Stimulated activated naive CD8-positive, alpha-beta T cell treated with anti-CD3 and anti-CD28 coated beads, Interleukin-15, Interleukin-2, amounts not matched to agents 100 ng/mL and 50 ng/mL, for 24 hours (primary cell): ENCODE data around the gene TMEM11.

Experiments used
- H3K27ac Mint-ChIP-seq: one replicate; pipeline ENCODE4 v1.8.0; 2021; ENCODE audit warnings: mild to moderate bottlenecking, mixed read lengths
- H3K27me3 Mint-ChIP-seq: one replicate; pipeline ENCODE4 v1.8.0; 2021; ENCODE audit warnings: mixed read lengths
- H3K36me3 Mint-ChIP-seq: one replicate; pipeline ENCODE4 v1.8.0; 2021; ENCODE audit warnings: low read depth, mixed read lengths
- H3K4me1 Mint-ChIP-seq: one replicate; pipeline ENCODE4 v1.8.0; 2021; ENCODE audit warnings: low read depth, mixed read lengths
- H3K4me3 Mint-ChIP-seq: one replicate; pipeline ENCODE4 v1.8.0; 2021; ENCODE audit warnings: mild to moderate bottlenecking, mixed read lengths
- H3K9me3 Mint-ChIP-seq: one replicate; pipeline ENCODE4 v1.8.0; 2021; ENCODE audit warnings: mixed read lengths

TMEM11 gene

DNA sequence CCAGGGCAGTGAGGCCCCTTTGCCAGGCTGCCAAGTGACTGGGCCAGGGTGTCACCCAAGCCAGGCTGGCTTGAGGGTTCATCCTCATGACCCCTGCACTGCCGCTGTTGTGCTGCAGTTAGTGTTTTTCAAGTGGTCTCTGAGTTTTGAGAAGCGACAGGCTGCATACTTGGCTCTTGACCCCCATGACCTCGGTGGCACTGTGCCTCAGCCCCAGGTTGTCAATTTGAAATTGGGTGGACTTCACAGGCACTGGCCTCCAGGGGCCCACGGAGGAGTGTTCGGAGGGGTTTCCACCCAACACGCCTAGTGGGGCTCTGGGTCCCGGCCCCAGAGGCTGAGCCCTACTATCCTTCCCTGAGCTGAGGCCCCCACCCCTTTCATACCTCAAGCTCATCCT lies 44.5 kb downstream of the TMEM11 start:
- Mint-ChIP-seq H3K27me3 (no peaks in the 10 kb centered on the region), H3K4me1 (peaks cover 24% of the 10 kb centered on the region), H3K9me3 (no peaks in the 10 kb centered on the region), H3K27ac (no peak overlapping the region), H3K4me3 (no peak overlapping the region), H3K36me3 (peaks cover 10% of the 10 kb centered on the region)

DNA sequence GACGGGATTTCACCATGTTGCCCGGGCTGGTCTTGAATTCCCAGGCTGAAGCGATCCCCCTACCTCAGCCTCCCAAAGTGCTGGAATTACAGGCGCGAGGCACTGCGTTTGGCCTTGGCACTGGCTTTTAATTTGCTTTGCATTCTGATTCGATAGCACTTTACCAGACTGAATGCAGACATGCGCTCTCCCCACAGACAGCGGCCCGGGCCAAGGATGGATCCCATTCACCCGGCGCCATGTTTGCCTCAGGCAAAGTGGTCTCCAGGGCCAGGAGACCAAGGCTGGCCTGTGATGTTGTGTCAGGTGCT lies 45.5 kb downstream of the TMEM11 start:
- Mint-ChIP-seq H3K27ac (no peak overlapping the region), H3K36me3 (peaks cover 7% of the 10 kb centered on the region), H3K4me3 (no peak overlapping the region), H3K4me1 (peaks cover 24% of the 10 kb centered on the region), H3K9me3 (no peaks in the 10 kb centered on the region), H3K27me3 (no peaks in the 10 kb centered on the region)

DNA sequence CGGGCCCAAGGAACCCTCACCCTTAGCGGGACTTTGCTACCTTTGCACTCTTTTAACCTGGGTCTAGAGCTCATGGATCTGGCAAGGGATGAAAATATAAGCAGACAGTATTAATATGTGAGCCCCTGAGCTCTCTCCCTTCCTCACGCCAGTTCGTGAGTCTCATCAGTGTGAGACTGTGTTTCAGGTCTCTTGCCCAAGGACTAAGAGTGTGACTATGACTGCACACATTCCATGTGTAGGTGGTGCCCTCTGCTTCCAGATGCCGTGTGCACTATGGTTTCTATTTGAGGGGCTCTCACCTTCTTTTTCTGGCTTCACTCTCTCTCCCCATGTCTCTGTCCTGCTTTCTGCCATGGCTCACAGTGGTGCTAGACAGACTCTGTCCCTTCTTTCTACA lies 46.7 kb downstream of the TMEM11 start:
- no peaks in the 10 kb centered on the region for H3K27me3 Mint-ChIP-seq
- H3K9me3 Mint-ChIP-seq = no peaks in the 10 kb centered on the region
- H3K4me3 Mint-ChIP-seq = no peak overlapping the region
- no peak overlapping the region for H3K27ac Mint-ChIP-seq
- no peaks in the 10 kb centered on the region for H3K36me3 Mint-ChIP-seq
- peaks cover 27% of the 10 kb centered on the region for H3K4me1 Mint-ChIP-seq

DNA sequence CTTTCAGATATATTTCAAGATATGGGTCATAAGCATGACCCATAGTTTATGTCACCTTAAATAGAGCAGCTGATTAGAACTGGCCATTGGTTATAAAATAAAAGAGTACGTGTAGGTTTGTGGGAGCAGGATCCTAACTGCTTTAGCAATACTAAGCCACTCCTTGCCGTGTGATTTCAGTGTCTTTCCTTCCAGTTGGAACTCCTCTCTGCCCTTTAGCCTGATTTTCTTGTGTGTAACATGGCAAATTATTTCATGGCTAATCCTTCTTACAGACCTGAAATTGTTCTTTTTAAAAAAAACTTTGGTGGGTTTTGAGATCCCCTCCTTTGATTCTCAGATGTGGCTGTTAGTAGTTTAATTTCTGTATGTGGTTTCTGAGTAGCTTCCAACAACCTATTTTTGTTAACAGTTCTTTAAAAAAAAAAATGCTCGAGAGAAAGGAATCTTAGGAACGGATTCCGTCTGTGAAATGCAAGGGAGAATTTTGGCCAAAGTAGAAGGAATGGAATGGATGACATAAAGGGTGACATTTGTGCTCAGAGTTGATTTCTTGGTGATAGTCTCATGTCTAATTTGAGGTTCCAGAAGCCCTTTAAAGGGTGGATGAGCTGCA lies 47.3 kb downstream of the TMEM11 start:
- Mint-ChIP-seq H3K36me3 (no peaks in the 10 kb centered on the region), H3K4me1 (peaks cover 23% of the 10 kb centered on the region), H3K9me3 (no peaks in the 10 kb centered on the region), H3K27ac (no peak overlapping the region), H3K27me3 (no peaks in the 10 kb centered on the region), H3K4me3 (no peak overlapping the region)

DNA sequence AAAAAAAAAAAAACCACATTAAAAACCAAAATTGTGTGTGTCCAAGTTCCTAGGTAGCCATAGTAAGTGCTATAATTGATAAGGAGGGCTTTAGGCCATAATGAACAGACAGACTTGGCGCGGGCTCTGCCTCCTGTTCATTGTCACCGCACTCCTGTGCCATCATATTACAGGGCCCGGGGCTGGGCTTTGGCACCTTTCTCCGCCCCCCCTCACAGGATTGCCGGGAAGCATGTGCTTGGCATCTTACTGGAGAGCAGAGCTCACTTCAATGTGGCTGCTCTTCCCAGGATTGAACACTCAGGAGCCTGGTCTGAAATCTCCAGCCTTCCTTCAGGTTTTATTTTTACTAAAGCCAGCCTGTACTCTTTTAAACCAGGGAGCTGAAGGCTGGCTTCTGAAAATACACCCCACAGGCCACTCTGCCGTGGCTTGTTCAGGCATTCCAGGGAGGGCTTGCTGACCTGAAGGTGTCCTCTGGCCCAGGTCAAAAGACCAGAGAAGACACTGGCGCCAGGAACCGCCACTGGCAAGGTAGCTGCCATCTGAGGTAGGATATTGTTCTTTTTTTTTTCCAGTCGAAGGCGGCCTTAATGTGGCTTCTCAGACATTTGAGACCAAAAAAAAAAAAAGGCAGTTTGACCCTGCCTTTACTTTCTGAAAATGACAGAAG lies 47.9 kb downstream of the TMEM11 start:
- Mint-ChIP-seq H3K4me1 (peaks cover 17% of the 10 kb centered on the region), H3K27me3 (no peaks in the 10 kb centered on the region), H3K4me3 (no peak overlapping the region), H3K9me3 (no peaks in the 10 kb centered on the region), H3K27ac (no peak overlapping the region), H3K36me3 (no peaks in the 10 kb centered on the region)

DNA sequence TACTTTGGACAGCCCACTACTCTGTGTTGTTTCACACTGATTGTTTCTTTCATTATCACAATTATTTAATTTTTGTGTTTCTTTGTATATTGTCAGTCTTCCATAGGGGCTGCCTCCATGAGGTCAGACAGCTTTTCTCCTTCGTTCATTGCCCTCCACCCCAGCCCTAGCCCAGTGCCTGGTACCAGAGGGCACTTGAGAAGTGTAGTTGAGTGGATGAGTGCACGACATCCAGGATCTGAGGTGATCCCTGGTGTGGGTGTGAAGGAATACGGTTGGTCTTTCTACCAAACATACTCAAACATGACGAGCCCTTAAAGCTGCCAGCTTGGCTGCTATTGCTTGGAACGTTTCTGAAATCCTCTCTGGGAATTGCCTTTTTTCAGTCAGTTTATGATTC lies 49.3 kb downstream of the TMEM11 start:
- Mint-ChIP-seq H3K4me3 (no peak overlapping the region), H3K27ac (no peak overlapping the region), H3K9me3 (no peaks in the 10 kb centered on the region), H3K27me3 (no peaks in the 10 kb centered on the region), H3K4me1 (peaks cover 14% of the 10 kb centered on the region), H3K36me3 (no peaks in the 10 kb centered on the region)

DNA sequence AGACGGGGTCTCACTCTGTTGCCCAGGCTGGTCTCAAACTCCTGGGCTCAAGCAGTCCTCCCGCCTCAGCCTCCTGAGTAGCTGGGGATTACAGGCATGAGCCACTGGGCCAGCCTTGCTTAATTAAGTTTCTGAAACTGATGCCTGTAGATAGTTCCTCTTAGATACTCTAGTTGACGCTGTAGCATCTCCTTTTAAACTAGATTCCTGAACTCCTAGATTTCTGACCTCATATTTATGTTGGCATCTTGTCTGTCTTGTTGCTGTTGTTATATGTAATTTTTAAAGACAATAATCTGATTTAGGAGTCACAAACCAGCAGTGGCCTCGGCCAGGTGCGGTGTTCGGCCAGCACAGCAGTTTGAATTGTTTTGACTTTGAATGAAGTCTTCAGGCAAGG lies 49.7 kb downstream of the TMEM11 start:
- H3K4me3 Mint-ChIP-seq = no peak overlapping the region
- H3K9me3 Mint-ChIP-seq = no peaks in the 10 kb centered on the region
- H3K36me3 Mint-ChIP-seq = no peaks in the 10 kb centered on the region
- H3K27me3 Mint-ChIP-seq = no peaks in the 10 kb centered on the region
- H3K4me1 Mint-ChIP-seq = peaks cover 14% of the 10 kb centered on the region
- H3K27ac Mint-ChIP-seq = no peak overlapping the region

DNA sequence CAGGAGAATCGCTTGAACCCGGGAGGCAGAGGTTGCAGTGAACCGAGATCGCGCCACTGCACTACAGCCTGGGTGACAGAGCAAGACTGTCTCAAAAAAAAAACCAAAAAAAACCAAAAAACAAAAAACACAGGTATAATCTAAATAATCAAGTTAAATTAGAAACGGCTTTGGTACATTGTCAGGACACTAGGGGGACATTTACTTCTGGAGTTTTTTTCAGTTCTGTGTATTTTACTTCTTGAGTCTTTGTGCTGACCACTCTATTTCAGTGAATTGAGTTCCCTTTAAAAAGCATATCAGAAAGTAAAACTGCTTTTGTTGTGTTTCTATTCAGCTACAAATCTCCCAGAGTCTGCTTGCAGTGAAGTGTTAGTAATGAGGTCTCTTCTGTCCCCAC lies 50.9 kb downstream of the TMEM11 start:
- H3K4me3 Mint-ChIP-seq = no peak overlapping the region
- H3K27me3 Mint-ChIP-seq = no peaks in the 10 kb centered on the region
- peaks cover 15% of the 10 kb centered on the region for H3K4me1 Mint-ChIP-seq
- H3K36me3 Mint-ChIP-seq = no peaks in the 10 kb centered on the region
- H3K9me3 Mint-ChIP-seq = no peaks in the 10 kb centered on the region
- no peak overlapping the region for H3K27ac Mint-ChIP-seq

DNA sequence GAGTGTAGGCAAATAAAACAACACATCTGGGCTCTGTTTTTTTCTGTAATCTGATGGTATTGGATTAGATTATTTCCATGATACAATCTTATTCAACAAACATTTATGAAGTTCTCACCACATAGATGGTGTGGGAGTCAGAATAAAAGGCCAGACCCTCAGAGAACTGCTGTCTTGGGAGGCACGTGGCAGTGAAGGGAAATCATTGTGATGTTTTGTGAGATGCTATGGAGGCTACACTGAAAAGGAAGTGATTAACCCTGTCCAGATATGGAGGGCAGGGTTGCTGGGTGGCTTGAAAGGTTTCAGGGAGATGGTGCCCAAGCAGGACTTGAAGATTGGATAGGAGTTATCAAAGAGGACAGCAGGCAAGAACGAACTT lies 51.6 kb downstream of the TMEM11 start:
- H3K27ac Mint-ChIP-seq = no peak overlapping the region
- no peak overlapping the region for H3K4me3 Mint-ChIP-seq
- H3K36me3 Mint-ChIP-seq = no peaks in the 10 kb centered on the region
- H3K27me3 Mint-ChIP-seq = no peaks in the 10 kb centered on the region
- H3K9me3 Mint-ChIP-seq = no peaks in the 10 kb centered on the region
- peaks cover 19% of the 10 kb centered on the region for H3K4me1 Mint-ChIP-seq

DNA sequence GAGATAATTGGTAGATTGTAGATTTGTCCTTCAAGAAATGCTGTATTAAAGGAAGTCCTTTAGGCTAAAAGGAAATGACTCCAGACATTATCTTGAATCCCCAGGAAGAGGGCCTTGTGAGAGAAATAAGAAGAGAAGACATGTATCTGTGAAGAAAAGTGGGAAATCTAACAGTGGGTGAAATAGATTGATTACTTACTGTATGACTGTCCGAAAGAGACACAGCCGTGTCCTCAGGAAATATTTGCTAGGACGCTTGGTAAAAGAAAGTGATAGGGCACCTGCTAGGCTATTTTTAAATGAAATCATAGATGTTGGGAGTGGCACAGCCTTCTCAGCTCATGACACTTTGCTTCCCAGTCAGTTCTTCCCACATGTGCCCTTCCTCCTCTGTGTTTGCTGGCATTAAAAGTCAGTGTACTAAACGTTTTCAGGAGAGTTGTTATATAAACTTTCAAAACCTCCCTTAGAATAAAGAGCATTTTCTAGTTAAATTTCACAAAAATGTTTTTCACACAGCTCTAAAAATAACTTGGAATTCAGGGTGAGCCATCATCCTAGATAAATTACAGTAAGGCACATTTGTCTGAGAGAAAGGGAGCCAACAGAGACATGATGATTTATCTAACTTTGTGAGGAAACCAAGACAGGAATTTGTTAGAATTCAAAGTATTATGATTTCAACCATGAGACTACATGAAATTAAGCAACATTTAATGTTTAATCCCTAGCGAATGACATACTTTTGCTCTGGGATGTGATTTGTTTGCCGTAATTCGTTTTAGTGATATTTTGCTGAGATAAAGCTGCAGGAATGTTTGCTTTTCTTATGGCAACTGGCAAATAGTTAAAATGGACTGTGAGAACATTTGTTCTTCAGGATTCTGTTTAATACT lies 52.2 kb downstream of the TMEM11 start:
- H3K9me3 Mint-ChIP-seq = no peaks in the 10 kb centered on the region
- no peaks in the 10 kb centered on the region for H3K27me3 Mint-ChIP-seq
- H3K27ac Mint-ChIP-seq = no peak overlapping the region
- H3K4me3 Mint-ChIP-seq = no peak overlapping the region
- H3K36me3 Mint-ChIP-seq = no peaks in the 10 kb centered on the region
- peaks cover 19% of the 10 kb centered on the region for H3K4me1 Mint-ChIP-seq

DNA sequence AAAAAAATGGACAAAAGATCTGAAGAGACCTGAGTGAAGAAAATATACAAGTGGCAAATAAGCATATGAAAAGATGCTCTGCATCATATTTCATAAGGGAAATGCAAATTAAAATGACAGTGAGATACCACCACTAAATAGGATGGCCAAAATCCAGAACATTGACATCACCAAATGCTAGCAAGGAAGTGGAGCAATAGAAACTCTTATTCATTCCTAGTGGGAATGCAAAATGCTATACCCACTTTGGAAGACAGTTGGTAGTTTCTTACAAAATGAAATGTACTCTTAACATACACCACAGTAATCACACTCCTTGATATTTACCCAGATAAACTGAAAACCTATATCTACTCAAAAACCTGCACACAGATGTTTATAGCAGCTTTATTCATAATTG lies 53.6 kb downstream of the TMEM11 start:
- Mint-ChIP-seq H3K4me3 (no peak overlapping the region), H3K27ac (no peak overlapping the region), H3K9me3 (peaks cover 4% of the 10 kb centered on the region), H3K36me3 (no peaks in the 10 kb centered on the region), H3K27me3 (no peaks in the 10 kb centered on the region), H3K4me1 (peaks cover 16% of the 10 kb centered on the region)

DNA sequence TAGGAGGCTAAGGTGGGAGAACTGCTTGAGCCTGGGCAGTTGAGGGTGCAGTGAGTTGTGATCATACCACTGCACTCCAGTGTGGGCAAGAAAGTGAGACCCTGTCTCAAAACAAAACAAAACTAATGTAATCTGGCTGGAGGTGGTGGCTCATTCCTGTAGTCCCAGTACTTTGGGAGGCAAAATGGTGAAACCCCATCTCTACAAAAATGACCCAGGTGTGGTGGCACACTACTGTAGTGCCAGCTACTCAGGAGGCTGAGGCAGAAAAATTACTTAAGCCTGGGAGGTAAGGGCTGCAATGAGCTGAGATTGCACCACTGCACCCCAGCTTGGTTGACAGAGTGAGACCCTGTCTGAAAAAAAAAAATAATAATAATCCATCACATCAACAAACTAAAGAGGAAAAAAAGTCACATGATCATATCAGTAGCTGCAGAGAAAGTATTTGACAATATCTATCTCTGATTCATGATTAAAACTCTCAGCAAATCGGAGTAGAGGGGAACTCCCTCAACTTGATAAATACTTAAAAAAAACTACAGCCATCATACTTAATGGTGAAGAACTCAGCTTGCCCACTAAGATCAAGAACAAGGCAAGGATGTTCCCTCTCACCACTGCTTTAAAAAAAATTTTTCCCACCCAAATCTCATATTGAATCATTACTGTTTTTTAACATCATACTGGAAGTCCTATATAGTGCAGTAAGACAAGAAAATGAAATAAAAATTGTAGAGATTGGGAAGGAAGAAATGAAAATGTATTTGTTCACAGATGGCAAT lies 56.2 kb downstream of the TMEM11 start:
- Mint-ChIP-seq H3K27ac (no peak overlapping the region), H3K9me3 (peaks cover 27% of the 10 kb centered on the region), H3K36me3 (peaks cover 13% of the 10 kb centered on the region), H3K4me3 (no peak overlapping the region), H3K27me3 (no peaks in the 10 kb centered on the region), H3K4me1 (peaks cover 16% of the 10 kb centered on the region)

DNA sequence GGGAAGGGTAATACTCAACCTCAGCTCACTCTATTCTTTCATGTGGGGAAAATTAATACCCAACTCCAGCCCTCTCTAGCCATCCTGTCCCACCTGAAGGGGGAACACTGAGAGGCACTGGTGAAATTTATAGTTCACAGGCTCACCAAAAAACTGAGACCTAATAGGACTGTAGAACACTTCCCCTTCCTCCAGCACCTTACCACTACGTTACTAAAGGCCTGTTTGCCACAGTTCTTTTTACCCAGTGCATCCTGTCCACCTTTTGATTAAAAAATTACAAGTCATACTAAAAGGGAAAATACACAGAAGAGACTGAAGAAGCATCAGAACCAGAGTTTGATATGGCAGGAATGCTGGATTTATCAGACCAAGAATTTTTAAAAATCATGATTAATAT lies 61.2 kb downstream of the TMEM11 start:
- Mint-ChIP-seq H3K36me3 (peaks cover 38% of the 10 kb centered on the region), H3K4me3 (no peak overlapping the region), H3K27ac (no peak overlapping the region), H3K9me3 (peaks cover 39% of the 10 kb centered on the region), H3K27me3 (no peaks in the 10 kb centered on the region), H3K4me1 (peaks cover 10% of the 10 kb centered on the region)

DNA sequence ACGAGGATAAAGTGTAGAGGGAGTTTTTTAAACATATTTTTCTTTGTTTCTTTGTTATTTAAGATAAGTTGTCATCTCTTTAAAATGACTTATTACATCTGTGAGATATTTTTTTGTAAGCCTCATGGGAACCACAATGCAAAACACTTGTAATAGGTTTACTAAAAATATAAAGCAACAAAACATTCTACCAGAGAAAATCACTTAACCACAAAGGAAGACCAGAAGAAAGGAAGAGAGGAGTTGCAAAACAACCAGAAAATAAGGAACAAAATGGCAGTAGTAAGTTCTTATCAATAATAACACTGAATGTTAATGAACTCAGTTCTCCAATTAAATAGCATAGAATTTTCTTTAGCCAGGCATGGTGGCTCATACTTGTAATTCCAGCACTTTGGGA lies 64.3 kb downstream of the TMEM11 start:
- no peak overlapping the region for H3K4me3 Mint-ChIP-seq
- no peaks in the 10 kb centered on the region for H3K27me3 Mint-ChIP-seq
- H3K9me3 Mint-ChIP-seq = peaks cover 27% of the 10 kb centered on the region
- no peaks in the 10 kb centered on the region for H3K4me1 Mint-ChIP-seq
- H3K36me3 Mint-ChIP-seq = peaks cover 59% of the 10 kb centered on the region
- H3K27ac Mint-ChIP-seq = no peak overlapping the region
